GM19043 (cell line): Measurements from ENCODE around the gene LINS1.
"Not testable (repeated sequence)": the region's sequence is repeated elsewhere in the genome, so short reads cannot be mapped to it uniquely, and the experiment has no call there.

Source experiments
- ATAC-seq: cut with Tn5 transposase; IDR thresholded peaks from one replicate; pipeline ENCODE4 v1.9.1; 2021; ENCODE audit warnings: low read depth; ENCODE audit not compliant: unreplicated experiment

The LINS1 gene

GRCh38 chr15:100612539-100612938, 10.6 kb upstream of the LINS1 start:
- no peak for ATAC-seq

DNA sequence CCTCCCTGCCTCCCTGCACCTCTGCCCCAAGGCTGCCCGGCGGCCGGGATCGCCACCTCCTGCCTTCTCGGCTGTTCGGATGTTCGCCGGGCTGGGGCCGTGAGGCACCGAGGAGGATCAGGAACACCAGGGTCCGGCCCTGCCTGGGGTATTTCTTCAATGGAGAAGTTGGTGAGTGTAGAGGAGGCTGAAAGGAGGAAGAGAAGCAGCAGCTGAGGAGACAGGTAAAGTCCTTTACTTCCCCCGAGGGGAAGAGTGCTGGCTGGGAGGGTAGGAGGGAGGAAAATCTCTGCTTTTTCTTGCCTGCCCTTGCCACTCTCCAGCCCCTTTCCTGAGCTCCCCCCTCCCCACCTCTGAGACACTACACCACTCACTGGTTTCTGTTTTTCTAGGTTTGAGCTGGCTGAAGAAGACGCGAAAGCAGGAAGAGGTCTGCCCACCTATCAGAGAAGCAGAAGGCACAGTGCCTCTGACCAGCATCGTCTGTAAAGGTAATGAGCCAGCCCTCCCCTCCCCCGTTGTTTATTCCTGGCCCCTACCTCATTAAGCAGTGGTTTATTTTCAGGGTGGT, 924 bp upstream of the LINS1 start:
- ATAC-seq = peak; percentile 37

- peak; percentile 8 for ATAC-seq
Measured at GRCh38 chr15:100601617-100602063, 344 bp downstream of the LINS1 start.

DNA sequence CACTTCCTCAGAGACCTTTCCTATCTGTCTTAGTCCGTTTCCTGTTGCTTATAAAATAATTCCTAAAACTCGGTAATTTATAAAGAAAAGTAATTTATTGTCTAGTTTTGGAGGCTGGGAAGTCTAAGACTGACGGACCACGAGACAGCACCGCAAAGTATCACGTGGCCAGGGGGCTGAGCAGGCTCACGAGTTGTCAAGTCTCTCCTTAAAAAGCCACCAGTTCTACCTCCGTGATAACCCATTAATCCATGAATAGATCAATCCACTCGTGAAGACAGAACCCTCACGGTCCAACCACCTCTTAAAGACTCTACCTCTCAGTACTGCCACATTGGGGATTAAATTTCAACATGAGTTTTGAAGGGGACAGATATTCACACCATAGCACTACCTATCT, 821 bp downstream of the LINS1 start:
- ATAC-seq = no peak

DNA sequence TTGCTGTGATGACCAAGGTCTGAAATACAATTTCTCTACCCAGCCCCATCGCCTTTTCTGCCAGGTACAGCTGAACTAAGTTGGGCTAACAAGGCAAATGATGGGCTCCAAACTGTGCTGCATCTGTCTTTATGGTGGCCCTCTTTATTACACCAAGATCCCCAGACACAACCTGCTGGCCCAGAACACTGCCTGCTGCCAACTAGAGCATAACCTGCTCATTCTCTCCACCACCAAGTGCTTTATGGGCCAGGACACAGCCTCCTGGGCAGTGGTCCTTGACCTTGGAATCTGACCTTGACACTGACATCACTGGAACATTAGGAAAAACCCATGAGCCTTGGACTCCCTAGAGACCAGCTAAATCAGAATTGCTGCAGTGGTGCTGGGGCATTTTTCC, 3.3 kb downstream of the LINS1 start:
- ATAC-seq = no peak

- no peak for ATAC-seq
Measured at GRCh38 chr15:100597862-100598261, 4.1 kb downstream of the LINS1 start.

DNA sequence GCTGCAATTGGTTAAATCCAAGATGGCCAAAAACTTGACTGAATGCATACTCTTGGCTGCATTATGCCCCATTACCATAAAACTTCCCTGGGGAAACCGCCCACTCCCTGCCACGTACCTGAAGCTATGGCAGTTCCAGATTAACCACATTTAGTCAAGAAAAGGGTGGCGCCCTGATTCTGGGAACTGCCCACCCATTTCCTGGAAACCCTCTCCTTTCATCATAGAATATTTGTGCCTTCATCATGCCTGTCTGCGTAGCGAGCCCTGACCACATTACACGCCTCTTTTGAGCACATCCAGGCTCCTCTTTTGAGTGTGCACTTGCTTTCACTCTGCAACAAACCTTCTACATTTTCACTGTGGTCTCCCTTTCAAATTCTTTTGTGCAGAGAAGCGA, 5.2 kb downstream of the LINS1 start:
- peak; percentile 78 for ATAC-seq

DNA sequence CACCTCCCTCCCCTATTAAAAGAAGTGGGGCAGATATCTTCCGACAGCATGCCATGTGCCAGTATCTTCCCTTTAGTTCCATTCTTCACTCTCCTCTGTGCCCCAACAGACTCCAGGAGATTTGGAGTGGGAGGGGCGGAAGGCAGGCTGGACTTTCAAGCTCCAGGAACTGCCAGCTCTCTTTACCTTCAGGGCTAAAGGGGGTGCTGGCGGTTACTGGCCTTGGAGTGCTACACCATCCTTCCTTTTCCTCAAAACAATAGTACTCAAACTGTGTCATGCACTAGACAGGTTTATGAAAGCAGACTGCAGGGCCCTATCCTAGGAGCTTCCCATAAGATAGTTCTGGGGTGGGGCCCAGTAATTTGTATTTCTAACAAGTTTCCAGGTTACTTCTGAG, 6.0 kb downstream of the LINS1 start:
- no peak for ATAC-seq

DNA sequence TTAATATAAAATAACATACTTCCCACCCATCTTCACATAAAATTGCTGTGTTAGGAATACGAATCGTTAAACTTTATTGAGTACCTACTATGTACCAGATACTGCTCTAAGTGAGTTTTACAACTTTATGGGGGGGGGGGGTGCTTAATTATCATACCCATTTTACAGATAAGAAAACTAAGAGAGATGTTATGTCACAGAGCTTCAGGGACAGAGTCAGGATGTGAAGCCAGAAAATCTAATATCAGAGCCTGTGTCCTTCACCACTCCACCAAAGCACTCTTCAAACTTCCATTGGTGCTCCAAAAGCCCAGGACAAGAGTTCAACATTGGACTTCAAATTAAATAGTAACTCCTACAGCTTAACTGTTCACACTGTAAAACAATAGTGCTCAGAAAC, 8.6 kb downstream of the LINS1 start:
- ATAC-seq = no peak

GRCh38 chr15:100592898-100593297, 9.1 kb downstream of the LINS1 start:
- ATAC-seq = no peak

DNA sequence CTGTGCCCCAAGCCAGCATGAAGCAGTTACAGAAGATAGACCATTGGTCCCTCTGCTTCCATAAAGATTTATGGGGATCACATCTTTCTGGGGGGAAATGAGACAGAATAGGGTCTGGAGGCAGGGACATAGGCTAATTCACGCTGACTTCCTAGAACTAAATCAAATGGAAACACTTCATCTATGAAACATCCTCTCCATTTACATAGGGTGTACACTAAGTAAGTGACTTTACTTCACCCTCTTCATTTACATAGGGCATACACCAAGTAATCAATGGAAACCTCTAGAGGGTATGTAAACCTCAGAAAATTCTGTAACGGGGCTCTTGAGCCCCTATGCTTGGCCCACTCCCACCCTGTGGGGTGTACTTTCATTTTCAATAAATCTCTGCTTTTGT, 10.1 kb downstream of the LINS1 start:
- no peak for ATAC-seq

DNA sequence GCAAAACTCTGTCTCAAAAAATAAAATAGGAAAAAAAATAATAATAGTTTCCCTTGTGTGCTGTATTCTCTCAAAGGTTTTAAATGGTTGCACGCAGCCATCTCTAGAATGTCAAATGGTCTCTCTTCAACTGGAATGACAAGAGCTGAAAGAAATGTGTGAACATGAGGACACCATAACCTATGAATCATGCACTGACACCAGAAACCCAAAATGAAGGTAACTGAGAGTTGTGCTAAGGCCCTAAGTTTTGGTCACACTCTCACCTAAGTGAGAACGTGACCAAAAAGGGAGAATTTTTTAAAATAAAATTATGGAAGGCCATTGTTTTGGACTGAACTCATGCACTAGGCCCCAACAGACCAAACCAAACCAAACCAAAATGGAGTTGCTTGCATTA, 10.8 kb downstream of the LINS1 start:
- not testable (repeated sequence) for ATAC-seq

GRCh38 chr15:100588638-100589242, 13.2 kb downstream of the LINS1 start:
- ATAC-seq = no peak

DNA sequence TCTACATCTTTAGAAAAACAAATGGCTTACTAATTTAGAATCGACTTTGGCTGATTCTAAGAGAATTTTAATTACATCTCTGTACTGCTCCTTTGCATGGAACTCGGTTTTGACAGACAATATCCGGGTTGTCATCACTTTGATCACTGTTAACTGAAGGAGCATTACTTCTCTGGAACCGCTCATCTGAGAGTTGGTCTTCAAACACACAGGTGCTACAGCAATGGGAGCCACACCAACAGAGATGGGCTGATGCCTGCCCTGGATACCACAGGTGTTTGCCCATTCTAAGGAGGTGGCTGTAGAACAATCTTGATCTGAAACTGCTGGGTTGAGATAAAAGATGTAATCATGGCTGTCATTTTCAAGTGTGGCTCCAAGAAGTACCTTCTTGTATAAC, 21.6 kb downstream of the LINS1 start:
- ATAC-seq = no peak

DNA sequence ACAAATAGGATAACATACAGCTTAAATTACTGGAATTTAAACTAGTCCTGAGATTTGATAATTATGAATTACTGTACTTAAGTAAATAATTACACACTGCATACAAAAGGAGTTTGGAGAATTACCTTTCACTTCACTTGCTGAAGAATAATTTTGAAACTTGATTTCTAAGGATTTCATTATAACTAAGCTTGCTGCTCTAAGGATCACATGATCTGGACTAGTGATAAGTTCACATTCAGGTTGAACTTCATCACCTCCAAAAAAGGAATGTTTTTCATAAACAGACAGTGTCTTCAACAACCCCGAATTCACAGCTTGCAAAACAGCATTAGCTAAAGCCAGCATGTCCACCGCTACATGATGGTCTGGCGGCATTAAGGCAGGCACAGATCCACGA, 28.5 kb downstream of the LINS1 start:
- ATAC-seq = no peak

DNA sequence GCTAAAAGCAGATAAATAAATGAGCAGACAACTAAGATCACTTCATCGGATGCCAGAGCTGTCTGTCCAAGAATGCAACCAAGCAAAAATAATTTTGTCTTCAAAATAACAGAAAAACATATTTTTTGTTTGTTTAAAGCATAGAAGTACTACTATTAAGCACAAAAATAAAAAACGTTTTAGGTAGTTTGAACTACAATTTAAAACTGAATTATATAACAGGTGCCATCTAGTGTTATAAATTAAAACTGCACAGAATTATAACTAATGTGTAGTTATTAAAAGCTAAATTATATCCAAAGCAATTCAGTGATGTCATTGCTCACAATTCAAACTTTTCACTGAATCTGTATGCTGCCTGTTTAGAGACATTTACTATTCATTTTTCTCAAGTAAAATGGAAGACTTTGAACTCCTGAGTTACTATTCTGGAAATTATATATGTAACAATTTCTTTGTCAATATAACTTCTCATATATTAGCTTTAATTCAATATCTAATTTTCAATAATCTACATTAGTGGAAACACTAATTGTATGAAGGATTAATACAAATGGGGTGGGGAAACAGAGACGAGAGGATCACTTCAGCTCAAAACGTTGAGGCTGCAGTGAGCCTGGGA, 29.5 kb downstream of the LINS1 start:
- ATAC-seq = no peak

- no peak for ATAC-seq
Measured at GRCh38 chr15:100571592-100572167, 30.3 kb downstream of the LINS1 start.

GRCh38 chr15:100570735-100571313, 31.2 kb downstream of the LINS1 start:
- peak; percentile 79 for ATAC-seq

GRCh38 chr15:100570275-100570674, 31.7 kb downstream of the LINS1 start:
- no peak for ATAC-seq

GRCh38 chr15:100569391-100569790, 32.6 kb downstream of the LINS1 start:
- ATAC-seq = no peak

- no peak for ATAC-seq
Measured at GRCh38 chr15:100566850-100567628, 34.9 kb downstream of the LINS1 start.
